Stimulated activated CD8-positive, alpha-beta memory T cell treated with anti-CD3 and anti-CD28 coated beads, Interleukin-2, amount 100 ng/mL, for 1 hour (primary cell): ENCODE data around the gene FANCI.

ENCODE experiments used
- DNase-seq, 2 donors: peaks; one replicate each; pipeline ENCODE4 v3.0.0-alpha.2; 2020; ENCODE audit warnings: low read depth in 2 of 2

Gene FANCI

DNA sequence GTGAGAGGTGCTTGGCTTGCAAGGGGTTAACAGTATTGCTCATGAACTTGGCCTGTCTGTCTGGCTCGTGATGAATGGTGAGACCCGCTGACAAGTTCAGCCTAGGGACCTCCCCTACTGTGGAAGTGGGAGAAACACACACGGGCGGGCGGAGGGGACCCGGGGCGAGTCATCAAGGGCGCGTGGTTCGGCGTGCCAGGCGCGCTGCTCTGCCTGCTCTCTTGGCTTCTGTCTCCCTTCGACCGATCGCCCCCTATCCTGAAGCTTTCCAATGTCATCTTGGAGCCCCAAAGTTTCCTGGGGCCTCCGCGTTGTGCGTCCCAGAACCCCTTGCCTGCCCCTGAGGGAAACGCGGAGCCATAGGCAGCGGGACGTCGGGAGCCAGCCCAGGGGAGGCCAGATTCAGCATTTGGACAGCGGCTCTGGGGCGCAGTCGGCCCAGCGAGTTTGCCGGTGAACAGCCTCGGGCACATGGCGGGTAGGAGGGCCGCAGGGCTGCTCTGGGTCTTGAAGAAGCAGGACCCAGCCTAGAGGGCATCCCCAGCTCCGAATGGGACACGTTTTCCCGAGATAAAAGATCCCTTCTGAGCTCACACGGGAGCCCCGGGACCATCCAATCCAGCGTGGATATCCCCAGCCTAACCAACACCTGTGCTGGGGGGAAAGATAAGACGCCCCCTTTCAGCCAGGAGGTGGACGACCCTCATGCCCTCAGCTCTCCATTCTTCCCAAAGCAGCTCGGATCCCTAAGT lies 117.8 kb downstream of the FANCI start:
- peak in 1 of 2 donors; percentile 24 for DNase-seq

DNA sequence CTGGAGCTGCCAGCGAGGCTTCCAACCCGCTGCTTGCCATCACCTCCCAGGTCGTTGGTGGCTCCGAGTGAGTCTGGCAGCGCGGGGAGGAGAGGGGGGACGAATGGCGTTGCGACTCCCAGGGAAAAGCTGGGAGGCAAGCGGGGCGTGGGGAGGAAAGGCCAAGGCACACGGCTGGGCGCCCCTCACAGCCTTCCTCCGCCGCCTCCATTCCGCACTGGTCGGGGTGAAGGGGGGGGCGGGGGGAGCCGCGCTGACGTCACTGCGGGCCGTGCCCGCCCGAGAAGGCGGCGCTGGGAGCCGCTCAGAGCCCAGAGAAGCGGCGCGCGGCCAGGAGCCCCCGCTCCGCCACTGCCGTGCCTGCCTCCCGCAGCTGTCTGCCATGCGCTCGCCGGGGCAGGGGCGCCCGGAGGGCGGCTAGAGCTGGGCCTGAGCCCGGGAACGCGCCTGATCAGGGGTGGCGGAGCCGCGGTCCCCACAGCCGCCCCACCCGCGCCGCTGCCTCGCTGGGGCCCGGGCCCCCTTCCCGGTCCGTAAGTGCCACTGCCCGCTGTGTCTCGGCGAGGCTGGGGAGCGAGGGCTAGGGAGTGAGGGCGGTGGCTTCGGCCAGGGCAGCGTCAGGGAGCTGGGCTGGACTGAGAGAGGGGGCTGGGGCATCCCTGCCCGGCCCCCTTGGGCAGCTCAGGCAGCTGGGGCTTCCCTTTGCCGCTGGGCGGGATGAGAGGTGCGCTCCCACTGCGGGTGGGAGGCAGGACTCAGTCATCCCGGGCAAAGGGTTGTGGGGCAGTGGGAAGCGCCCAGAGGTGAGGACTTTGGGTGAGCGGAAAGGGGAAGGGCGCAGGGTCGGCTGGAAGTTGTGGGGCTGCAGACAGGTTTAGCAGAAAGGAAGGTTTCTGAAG lies 118.7 kb downstream of the FANCI start:
- no peak for DNase-seq

DNA sequence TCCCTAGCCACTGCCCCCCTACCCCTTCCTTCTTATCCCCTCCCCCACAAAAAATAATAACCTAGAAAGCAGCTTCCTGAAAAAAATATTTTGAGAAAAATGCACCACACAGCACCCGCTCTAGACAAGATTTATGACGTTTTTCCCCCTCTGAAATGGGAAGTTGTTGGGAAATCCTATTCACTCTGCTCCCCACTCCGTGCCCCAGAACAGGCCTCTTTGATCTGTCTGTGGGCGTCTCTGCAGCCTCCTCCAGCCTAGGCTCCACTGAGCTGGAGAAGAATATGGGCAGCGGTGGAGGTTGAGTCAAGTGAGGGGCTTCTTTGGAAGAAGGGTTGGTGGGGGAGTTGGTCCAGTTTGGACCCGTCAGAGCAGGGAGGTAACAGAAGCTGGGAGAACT lies 119.4 kb downstream of the FANCI start:
- no peak for DNase-seq

DNA sequence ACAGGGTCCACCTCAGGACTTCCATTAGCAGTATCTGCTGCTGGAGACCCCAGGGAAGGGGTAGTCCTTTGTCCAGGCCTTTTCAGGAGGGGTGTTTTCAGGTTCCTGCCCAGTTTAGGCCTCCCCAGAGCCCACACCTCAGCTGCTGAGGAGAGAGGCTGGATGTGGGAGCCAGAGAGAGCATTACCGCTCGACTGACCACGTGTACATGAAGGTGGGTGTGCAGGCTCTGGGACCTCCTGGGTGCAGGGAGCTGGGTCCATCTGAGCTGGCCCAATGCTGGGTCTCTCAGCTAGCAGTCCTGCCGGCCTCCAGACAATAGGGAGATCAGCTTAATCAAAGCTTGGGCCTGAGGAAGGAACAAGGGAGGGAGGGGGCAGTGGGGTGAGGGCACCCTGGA lies 120.0 kb downstream of the FANCI start:
- DNase-seq, result no peak

DNA sequence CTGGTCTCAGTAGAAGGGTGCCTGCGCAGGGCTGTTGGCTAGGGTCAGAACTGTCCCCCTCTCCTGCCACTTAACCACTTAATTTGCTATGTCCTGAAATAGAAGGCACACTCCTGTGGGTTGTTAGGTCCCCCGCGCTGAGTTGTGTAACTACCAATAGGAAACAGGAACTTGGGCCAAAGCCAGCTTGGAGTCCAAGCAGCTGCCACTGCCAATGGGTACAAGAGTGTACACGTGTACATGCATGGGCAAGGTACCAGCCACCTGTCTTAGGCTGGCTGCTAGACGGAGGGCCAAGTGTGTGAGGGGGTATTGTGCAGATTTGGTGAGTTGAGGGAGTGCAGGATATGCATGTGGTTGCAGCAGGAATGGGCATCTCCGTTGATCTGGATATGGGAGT lies 120.6 kb downstream of the FANCI start:
- no peak for DNase-seq

DNA sequence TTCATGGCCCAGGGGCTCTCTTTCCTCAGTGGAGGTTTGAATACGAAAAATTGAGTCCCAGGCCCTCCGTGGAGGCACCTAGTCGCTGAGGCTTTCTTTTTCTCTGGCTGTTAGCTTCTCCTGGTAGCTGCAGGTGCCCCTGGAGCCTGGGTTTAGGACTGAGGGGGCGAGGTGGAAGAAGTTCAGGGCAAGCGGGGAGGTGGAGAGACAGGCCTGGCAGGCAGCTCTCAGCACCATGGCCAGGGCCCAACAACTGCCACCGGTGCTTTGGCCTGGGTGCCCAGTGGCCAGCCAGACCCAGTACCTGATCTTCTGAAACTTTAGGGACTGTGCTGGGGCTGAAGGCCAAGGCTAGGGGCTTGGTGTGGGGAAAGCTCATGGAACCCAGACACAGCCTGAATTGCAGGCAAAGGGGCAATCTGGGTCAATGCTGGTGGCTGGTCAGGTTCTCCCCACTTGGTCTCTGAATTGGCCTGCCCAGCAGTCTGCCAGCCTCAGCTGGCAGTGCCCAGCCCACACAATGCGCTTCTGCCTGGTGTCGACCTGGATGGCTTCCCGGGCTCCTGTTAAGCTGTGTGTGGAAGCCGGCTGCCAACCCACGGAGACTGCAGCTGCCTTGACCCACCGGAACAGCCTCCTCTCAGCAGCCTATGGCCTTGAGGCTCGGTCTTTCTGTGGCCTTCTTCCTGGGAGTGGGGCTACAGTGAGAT lies 121.1 kb downstream of the FANCI start:
- no peak for DNase-seq

DNA sequence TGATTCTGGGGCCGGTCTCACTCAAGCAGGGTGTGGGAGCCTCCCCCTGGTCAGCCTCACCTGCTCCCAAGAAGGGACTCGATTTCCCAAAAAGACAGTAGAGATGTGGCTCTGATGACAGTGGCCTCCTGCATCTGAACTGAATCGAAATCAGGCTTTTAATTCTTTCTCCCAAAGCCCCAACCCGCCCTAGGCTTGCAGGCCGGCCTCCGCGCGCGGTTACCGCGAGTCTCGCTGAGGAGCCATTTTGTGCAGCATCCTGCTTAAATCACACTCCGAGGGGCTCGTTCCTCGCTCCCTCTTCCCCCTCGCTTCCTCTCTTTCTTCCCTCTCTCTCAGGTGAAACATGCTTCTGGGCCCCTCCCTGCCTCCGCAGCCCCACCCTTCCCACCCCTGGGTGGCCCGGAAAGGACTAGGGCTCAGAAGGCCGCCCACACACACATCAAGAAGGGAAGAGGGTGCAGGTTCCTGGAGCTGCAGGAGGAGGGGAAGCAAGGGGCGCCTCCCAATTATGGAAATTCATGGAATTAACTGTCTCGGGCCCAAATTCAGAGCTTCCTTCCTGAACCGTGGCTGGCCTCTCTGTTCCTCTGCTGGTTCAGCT lies 121.8 kb downstream of the FANCI start:
- no peak for DNase-seq
